Measurements from ENCODE around the gene TPRA1.

The TPRA1 gene

GRCh38 chr3:127598841-127599570, 8.5 kb upstream of the TPRA1 start:
- no peak for DNase-seq
- intact Hi-C loops (cut with DNase I) = no loop called here

GRCh38 chr3:127597020-127597771, 6.7 kb upstream of the TPRA1 start:
- intact Hi-C loops (cut with DNase I) = no loop called here
- no peak for DNase-seq

GRCh38 chr3:127595303-127595702, 4.8 kb upstream of the TPRA1 start:
- DNase-seq = no peak
- intact Hi-C loops (cut with DNase I) = no loop called here

DNA sequence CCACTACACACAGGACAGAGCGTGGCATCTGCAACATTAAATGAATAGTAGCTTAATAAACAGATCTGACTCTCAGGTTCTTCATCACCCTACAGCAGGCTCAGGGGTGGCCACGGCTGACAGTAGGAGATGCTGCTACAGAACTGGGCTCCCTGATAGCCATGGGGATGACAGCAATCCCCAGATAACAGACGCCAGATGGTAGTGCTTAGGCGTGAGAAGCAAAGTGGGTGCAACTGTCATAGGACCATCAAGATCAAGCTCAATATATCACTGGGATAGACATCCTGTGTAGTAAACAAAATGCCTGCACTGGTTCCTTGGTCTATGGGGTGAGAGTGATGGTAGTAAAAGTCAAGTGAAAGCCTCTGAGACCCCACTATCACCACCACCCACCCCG, 2.6 kb upstream of the TPRA1 start:
- no peak for DNase-seq
- intact Hi-C loops (cut with DNase I) = no loop called here

GRCh38 chr3:127590282-127590592, 296 bp downstream of the TPRA1 start:
- peak in 5 of 42 donors; percentile 23 to 46 (median 28) for DNase-seq

DNA sequence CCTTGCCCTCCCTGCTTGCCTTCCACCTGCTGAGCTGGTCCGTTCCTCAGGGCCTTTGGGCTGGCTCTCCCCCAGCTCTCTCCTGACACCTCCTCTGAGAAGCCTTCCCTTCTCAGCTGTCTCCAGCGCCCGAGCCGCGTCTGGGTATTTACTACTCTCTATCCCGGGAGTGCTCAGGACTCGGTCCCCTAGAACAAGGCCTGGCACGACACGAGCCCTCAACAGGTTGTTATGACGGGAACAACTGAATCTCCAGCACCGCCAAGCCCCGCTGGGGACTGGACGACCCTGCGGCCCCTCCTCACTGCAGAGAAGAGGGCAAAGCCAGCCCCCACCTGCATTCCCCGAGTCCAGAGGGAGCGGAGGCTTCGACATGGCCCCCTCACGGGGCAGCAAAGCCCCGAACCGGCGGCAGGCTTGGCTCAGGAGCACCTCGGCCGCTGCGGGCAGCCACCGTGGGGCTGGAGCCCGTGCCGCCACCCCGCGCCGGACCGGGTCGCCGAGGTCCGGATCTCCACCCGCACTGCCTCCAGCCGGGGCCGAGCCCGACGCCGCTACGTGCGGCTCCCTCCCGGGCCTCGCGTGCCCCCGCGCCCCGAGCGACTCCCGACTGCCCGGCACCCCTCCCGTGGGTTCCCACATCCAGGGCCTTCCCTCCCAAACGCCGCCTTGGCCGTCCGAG, 792 bp downstream of the TPRA1 start:
- peak in 14 of 42 donors; percentile 10 to 59 (median 36) for DNase-seq
- intact Hi-C loops (cut with DNase I) = no loop called here

More at GRCh38 chr3:127590282-127590592, 296 bp downstream of the TPRA1 start:
- intact Hi-C loops (cut with DNase I) = no loop called here

GRCh38 chr3:127588806-127589577, 1.5 kb downstream of the TPRA1 start:
- DNase-seq = no peak
- intact Hi-C loops (cut with DNase I) = no loop called here

GRCh38 chr3:127587876-127588275, 2.7 kb downstream of the TPRA1 start:
- intact Hi-C loops (cut with DNase I) = no loop called here
- DNase-seq = no peak

DNA sequence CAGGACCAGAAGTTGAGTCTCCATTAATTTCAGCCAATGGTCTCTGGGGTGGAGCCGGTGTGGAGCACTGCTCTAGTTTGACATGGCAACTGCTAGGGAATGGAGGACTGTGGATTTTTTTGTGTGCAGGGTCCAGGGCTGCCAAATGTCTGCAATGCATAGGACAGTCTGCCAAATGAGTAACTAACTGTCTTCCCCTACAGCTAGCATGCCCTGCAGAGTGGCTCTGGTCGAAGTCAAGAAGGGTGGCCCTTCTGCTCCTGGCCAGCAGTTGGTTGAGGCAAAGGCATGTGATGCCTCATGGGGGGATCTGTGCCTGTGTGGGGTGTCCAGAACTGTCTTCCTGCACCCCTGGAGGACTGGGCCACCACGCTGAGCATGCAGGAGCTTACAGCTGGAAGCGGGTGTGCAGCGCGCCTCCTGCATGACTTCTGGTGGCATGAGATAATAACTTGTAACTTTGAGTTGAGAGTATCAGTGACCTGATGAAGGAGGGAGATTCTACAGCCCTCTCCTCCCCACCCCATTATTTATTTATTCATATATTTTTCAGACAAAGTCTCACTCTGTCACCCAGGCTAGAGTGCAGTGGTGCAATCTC, 4.6 kb downstream of the TPRA1 start:
- intact Hi-C loops (cut with DNase I) = no loop called here
- DNase-seq = no peak

GRCh38 chr3:127585163-127585812, 5.2 kb downstream of the TPRA1 start:
- intact Hi-C loops (cut with DNase I) = no loop called here
- DNase-seq = no peak

GRCh38 chr3:127584734-127585133, 5.8 kb downstream of the TPRA1 start:
- DNase-seq = no peak
- intact Hi-C loops (cut with DNase I) = no loop called here

- DNase-seq = no peak
- intact Hi-C loops (cut with DNase I) = no loop called here
These were observed 10.0 kb downstream of the TPRA1 start for GRCh38 chr3:127580327-127581060.

DNA sequence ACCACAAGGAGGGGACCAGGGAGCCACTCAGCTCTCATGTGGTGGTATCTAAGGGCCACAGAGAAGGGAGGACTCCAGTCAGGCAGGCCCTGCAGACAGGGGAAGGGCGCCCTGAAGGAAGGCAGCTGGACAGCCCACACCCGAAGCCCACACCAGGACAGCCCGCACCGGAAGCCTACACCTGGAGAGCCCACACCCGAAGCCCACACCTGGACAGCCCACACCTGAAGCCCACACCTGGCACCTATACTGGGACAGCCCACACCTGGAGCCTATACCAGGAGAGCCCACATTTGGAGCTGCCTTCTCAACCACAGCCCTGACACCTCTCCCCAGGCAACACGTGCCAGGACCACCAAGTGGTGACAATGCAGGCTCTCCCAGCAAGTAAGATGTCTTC, 11.7 kb downstream of the TPRA1 start:
- intact Hi-C loops (cut with DNase I) = no loop called here
- no peak for DNase-seq

DNA sequence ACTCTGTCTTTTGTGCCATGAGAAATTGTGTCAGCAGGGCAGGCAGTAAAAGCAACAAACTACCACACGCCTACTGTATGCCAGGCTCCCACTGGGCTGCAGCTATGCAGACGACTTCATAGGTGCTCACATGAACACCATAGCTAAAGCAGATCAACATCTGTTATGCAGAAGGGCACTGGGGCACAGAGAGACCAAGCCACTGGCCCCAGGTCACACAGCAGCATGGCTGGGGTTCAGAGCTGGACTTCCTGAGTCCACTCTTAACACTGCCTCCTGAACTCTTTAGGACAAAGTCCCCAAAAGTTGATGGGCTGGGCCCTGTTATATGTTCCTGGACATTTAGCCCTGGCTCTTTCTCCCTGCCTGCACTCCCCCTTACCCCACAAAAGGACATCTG, 12.4 kb downstream of the TPRA1 start:
- intact Hi-C loops (cut with DNase I) = no loop called here
- no peak for DNase-seq

GRCh38 chr3:127577448-127577847, 13.1 kb downstream of the TPRA1 start:
- intact Hi-C loops (cut with DNase I) = no loop called here

DNA sequence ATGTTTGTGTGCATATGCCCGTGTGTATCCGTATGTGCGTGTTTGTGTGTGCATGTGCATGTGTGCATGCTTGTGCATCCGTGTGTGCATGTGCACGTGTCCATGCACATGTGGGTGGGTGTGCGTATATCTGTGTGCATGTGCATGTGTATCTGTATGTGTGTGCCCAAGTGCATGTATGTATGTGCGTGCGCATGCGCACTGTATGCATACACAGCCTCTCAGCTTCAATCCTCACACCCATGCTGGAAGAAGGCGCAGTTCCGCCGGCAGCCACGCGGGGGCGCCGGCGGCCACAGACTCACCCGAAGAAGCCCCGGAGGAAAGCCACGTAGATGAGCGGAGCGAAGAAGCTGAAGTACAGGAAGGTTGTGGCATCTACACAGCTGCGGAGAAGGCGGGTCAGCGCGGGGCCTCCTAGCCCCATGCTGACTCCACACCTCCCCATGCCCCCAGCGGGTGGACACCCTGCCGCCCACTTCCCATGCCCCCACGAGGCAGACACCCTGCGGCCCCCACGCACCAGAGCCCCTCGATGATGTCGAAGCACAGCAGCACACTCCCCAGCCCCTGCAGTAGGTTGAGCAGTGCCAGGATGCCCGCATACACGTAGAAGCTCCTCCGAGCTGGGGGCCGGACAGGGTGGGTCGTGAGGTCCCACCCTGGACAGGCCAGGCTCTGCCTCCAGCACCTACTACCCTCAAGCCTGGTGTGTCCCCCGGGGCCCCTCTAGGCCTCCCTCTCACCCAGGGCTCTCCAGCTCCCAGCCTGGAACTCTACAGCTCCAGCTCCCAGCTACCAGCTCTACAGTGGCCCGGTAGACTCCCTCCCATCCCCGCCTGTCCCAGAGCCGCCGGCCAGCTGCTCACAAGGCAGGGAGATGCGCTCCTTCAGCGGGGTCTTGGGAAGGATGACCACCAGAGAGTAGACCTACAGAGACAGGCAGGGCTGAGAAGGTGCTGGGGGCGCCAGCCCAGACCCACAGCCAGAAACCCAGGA, 15.4 kb downstream of the TPRA1 start:
- intact Hi-C loops (cut with DNase I) = no loop called here
- DNase-seq = peak; percentile 77 to 94 (median 88)

More at GRCh38 chr3:127577448-127577847, 13.1 kb downstream of the TPRA1 start:
- no peak for DNase-seq

DNA sequence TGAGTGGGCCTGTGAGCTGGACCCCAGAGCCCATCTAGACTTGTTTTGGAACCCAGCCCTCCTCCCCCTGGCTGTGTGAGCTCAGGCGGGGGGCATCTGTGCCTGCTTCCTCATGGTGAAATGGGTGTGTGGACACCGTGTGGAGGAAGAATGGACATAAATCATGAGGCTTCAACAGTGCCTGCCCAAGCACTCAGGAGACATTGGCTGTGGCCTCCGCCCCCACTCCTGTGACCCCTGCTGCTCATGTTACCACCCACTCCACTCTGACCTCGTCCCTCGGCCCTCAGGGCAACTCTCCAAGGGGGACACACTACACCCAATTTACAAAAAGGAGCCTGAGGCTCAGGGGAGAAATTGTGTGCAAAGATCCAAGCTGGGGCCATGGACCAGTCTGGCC, 16.6 kb downstream of the TPRA1 start:
- intact Hi-C loops (cut with DNase I) = no loop called here
- DNase-seq = no peak
